C4-2B (cell line): ENCODE measurements around the gene ENKD1.

Experiments
- H3K27ac ChIP-seq: fragments of 450-650 bp; 2 replicates; pipeline ENCODE4 v1.5.1; 2017
- ZFX ChIP-seq: fragments of 450-650 bp; IDR thresholded peaks from 2 replicates; pipeline ENCODE4 v1.6.1; 2017
- TF ChIP-seq, protein P1 (sequence below): fragments of 450-650 bp; conservative IDR thresholded peaks from 2 replicates; pipeline ENCODE4 v1.5.1; 2017; ENCODE audit warnings: mild to moderate bottlenecking

The ENKD1 gene, protein sequence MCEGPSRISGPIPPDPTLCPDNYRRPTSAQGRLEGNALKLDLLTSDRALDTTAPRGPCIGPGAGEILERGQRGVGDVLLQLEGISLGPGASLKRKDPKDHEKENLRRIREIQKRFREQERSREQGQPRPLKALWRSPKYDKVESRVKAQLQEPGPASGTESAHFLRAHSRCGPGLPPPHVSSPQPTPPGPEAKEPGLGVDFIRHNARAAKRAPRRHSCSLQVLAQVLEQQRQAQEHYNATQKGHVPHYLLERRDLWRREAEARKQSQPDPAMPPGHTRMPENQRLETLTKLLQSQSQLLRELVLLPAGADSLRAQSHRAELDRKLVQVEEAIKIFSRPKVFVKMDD

DNA sequence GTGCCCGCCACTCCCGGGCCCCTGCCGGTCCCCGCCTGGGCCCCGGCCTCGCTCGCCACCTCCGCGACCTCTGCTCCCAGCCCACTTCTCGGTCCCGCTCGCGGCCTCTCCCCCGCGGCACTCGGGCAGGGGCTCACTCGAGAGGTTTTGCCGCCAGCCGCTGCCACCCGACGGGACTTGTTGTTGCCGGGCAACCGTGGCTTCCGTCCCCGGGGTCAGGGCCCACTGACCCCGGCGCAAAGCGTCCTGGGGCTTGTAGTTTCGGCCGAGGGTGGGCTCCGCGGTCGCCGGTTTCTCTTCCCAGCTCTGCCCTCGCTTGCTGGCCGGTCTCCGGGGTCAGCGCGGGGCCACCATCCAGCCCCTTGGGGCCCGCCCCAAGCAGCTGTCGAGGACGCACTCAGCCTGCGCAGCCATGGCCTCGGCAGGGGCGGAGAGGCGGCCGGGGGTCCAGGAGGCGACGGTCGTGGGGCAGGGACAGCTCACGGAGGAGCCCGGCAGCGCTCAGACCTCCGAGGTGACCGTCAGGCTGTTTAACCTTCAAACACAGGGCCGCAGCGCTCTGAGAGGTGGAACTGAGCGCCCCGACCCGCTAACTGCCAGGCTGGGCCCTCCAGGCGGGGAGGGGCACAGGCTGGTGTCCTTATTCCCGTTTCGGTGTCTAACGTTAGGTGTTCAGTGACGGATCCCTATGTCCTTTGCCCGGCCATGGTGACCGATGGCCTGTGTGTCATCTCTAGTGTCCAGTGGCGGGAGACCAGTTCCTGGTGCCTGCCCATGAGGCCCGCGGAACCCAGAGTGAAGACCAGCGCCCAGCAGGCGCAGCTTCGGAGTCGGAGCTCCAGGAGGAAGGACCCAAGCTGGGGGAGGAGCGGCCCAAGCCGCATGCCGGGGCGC, at the start of gene ENKD1, which contains the start of gene C16orf86:
Gene ENKD1 (minus strand): TSS at position 192 of the 894 bp plus-strand sequence. CDS start 308 bp downstream, outside the sequence.
Gene C16orf86 (plus strand): TSS at position 256 of the 894 bp plus-strand sequence. CDS start 157 bp downstream, at position 413.
- TF ChIP-seq, protein P1, sequence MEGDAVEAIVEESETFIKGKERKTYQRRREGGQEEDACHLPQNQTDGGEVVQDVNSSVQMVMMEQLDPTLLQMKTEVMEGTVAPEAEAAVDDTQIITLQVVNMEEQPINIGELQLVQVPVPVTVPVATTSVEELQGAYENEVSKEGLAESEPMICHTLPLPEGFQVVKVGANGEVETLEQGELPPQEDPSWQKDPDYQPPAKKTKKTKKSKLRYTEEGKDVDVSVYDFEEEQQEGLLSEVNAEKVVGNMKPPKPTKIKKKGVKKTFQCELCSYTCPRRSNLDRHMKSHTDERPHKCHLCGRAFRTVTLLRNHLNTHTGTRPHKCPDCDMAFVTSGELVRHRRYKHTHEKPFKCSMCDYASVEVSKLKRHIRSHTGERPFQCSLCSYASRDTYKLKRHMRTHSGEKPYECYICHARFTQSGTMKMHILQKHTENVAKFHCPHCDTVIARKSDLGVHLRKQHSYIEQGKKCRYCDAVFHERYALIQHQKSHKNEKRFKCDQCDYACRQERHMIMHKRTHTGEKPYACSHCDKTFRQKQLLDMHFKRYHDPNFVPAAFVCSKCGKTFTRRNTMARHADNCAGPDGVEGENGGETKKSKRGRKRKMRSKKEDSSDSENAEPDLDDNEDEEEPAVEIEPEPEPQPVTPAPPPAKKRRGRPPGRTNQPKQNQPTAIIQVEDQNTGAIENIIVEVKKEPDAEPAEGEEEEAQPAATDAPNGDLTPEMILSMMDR, result no peak
- 0 out of 2 replicates have a peak, but pooled peaks have one; percentile 17 for TF ChIP-seq ZFX
- H3K27ac ChIP-seq, result peak within 1 kb of the TSS; percentile 75

DNA sequence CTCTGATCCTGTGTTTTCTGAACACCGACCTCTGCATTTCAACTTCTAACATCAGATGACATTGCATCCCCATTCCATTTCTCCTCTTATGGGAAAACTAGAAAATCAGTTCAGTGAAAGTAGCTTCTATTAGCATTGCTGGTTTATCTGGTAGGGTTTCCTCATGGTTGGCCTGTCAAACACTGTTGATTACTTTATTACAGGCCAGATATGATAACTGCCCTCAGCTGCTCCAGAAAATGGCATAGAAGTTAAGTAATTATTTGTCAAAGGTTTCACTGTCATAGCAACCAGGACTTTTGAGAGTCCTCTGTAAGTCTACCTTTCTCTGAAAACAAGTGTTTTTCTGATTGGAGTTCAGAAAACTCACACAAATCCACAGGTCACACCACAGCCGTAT, 49.5 kb upstream of the ENKD1 start:
- H3K27ac ChIP-seq, result no peak overlapping the region
- TF ChIP-seq, protein P1, result no peak
- no peak for TF ChIP-seq ZFX

DNA sequence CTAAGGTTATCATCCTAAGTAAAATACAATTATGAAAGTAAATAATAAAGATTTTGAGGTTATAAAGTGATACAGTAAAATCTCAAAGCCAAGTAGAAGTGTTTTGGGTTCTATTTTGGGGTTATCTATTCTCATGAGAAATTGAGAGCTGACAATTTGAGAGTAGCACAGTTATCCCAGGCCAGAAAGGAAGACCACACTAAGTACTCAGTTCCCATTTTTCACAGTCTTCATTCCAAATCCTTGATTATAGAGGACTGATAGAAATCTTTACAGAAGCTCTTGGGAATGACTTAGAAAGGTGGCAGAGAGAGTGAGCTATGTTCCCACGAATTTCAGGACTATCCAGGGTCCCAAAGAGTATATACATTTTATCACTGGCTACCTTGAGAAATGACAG, 48.0 kb upstream of the ENKD1 start:
- TF ChIP-seq ZFX, result no peak
- TF ChIP-seq, protein P1, result no peak
- no peak overlapping the region for H3K27ac ChIP-seq

DNA sequence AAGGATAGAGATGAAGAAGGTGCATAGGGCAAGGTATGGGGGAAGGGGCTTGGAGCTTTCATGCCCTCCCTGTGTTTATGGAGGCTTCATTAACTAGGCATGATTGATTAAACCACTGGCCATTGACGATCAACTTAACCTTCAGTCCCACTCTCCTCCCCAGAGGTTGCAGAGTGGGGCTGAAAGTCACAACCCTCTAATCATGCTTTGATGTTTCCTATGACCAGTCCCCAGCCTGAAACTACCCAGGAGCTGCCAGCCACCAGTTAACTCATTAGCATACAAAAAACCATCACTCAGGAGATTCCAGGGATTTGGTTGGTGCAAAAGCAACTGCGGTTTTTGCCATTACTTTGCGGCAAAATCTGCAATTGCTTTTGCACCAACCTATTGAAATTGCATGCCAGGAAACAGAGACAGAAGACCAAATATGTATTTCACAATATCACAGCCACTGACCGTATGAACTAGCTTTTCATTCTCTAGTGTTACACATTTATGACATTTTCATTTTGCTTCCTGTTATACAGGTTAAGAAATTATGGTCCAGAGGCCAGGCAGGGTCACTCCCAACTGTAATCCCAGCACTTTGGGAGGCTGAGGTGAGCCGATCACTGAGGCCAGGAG, 47.2 kb upstream of the ENKD1 start:
- TF ChIP-seq, protein P1, result no peak
- no peak for TF ChIP-seq ZFX
- no peak overlapping the region for H3K27ac ChIP-seq

DNA sequence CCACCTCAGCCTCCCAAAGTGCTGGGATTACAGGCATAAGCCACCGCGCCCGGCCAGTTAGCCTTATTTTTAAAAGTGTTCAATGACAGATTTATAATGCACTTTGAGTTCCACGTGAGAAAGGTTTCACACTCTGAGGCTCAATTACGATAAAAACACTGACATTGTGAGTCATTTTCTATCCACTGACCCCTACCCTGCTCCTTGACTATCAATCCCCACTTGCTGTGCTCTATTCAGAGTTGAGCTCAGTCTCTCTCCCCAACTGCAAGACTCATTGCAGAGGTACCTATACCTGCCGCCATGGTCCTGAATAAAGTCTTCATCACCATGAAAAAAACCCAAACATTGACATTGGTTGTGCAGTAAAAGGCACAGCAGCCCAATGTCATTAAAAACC, 44.1 kb upstream of the ENKD1 start:
- TF ChIP-seq, protein P1, result no peak
- TF ChIP-seq ZFX, result no peak
- no peak overlapping the region for H3K27ac ChIP-seq

DNA sequence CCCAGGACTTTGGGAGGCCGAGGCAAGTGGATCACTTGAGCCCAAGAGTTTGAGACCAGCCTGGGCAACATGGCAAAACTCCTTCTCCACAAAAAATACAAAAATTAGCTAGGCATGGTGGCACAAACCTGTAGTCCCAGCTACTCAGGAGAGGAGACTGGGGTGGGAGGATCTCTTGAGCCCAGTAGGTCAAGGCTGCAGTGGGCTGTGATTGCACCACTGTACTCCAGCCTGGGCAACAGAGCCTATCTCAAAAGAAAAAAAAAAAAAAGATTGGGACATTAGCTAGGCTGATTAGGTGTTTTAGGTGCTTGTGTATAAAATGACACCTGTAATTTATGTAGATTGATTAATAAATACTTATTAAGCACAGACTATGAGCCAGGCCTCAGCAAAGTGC, 42.5 kb upstream of the ENKD1 start:
- TF ChIP-seq, protein P1, result no peak
- TF ChIP-seq ZFX, result no peak
- H3K27ac ChIP-seq, result no peak overlapping the region
